Fibroblast of upper back skin (primary cell): ENCODE measurements around the gene NUDT4.
"Not testable (repeated sequence)": the region's sequence is repeated elsewhere in the genome, so short reads cannot be mapped to it uniquely, and the experiment has no call there.

Experiments
- DNase-seq: peaks from one replicate; pipeline ENCODE4 v3.0.0-alpha.2; 2013

NUDT4 gene

GRCh38 chr12:93402333-93403311, 24.9 kb downstream of the NUDT4 start:
- no peak for DNase-seq

GRCh38 chr12:93403988-93404803, 26.5 kb downstream of the NUDT4 start:
- DNase-seq = peak; percentile 17

GRCh38 chr12:93404961-93405849, 27.5 kb downstream of the NUDT4 start:
- DNase-seq = no peak

GRCh38 chr12:93407054-93407962, 29.6 kb downstream of the NUDT4 start:
- no peak for DNase-seq

GRCh38 chr12:93407963-93408283, 30.2 kb downstream of the NUDT4 start:
- no peak for DNase-seq

GRCh38 chr12:93408813-93409212, 31.1 kb downstream of the NUDT4 start:
- no peak for DNase-seq

- DNase-seq = not testable (repeated sequence)
Observed at GRCh38 chr12:93409343-93410187, 31.8 kb downstream of the NUDT4 start.

- not testable (repeated sequence) for DNase-seq
Observed at GRCh38 chr12:93411060-93411459, 33.3 kb downstream of the NUDT4 start.

GRCh38 chr12:93412396-93412795, 34.7 kb downstream of the NUDT4 start:
- not testable (repeated sequence) for DNase-seq

- DNase-seq = no peak
Observed at GRCh38 chr12:93413064-93413463, 35.3 kb downstream of the NUDT4 start.

GRCh38 chr12:93415723-93416464, 38.2 kb downstream of the NUDT4 start:
- peak; percentile 88 for DNase-seq

- DNase-seq = no peak
Observed at GRCh38 chr12:93417967-93418480, 40.3 kb downstream of the NUDT4 start.

GRCh38 chr12:93419388-93420034, 41.8 kb downstream of the NUDT4 start:
- DNase-seq = peak; percentile 62

- DNase-seq = no peak
Observed at GRCh38 chr12:93422050-93422449, 44.3 kb downstream of the NUDT4 start.

- DNase-seq = no peak
Observed at GRCh38 chr12:93425736-93426411, 48.1 kb downstream of the NUDT4 start.

- no peak for DNase-seq
Observed at GRCh38 chr12:93426412-93426805, 48.7 kb downstream of the NUDT4 start.

- peak; percentile 55 for DNase-seq
Observed at GRCh38 chr12:93427779-93428564, 50.2 kb downstream of the NUDT4 start.

- DNase-seq = no peak
Observed at GRCh38 chr12:93429448-93429847, 51.7 kb downstream of the NUDT4 start.
